ENCODE data around the gene BATF. TPM values are rescaled to one million over a fixed set of nuclear protein-coding genes. Genes with fewer than 3 reads are reported as not detected.

BATF gene
- total RNA-seq, 2 experiments from 2014 or later, result 39.4 to 41.0 TPM

Other genes starting within 250 kb of the BATF start
- 10 to 100 TPM; 28.0 to 35.7 TPM for gene FOS, start 243.6 kb upstream of the BATF start, total RNA-seq
- 1 to 10 TPM in 1 of 2 experiments, under 1 TPM in 1; 0.99 to 1.6 TPM for gene JDP2, start 94.4 kb upstream of the BATF start, total RNA-seq
- gene FLVCR2, start 56.2 kb downstream of the BATF start, total RNA-seq, result 1 to 10 TPM; 1.1 to 6.2 TPM
- 10 to 100 TPM; 17.3 to 21.5 TPM for gene ERG28, start 138.4 kb downstream of the BATF start, total RNA-seq
- gene TTLL5, start 138.8 kb downstream of the BATF start, total RNA-seq, result 10 to 100 TPM; 33.3 to 43.3 TPM